Thyroid gland (tissue), 4 donors: Measurements from ENCODE around the gene KIRREL3.

Source experiments
- CTCF ChIP-seq, 6 experiments: fragments of 200-600 bp in 3 of 6; fragments of 450-650 bp in 3 of 6; sonication (generic) in 3 of 6; IDR thresholded peaks; one replicate each; pipeline ENCODE4 v1.5.1; 2016 to 2019; ENCODE audit warnings: antibody characterized with exemption in 6 of 6, mild to moderate bottlenecking in 2 of 6, inconsistent platforms in 1 of 6, moderate library complexity in 1 of 6
- POLR2A ChIP-seq, 2 donors: fragments of 450-650 bp; IDR thresholded peaks; one replicate each; pipeline ENCODE4 v1.6.1; 2017; ENCODE audit warnings: antibody characterized with exemption in 2 of 2, mild to moderate bottlenecking in 2 of 2, moderate library complexity in 1 of 2

- TF ChIP-seq POLR2A (IDR thresholded peaks at IDR 0.05), result no peak
- no peak for TF ChIP-seq CTCF (IDR thresholded peaks at IDR 0.05)
Observed at GRCh38 chr11:126423154-126423553, 577.4 kb downstream of the KIRREL3 start.
